NCI-H226 (cell line): ENCODE measurements around the gene HYCC2.

ENCODE experiments used
- DNase-seq: peaks from one replicate; pipeline ENCODE4 v3.0.0-alpha.2; 2015

HYCC2 gene

GRCh38 chr2:201071479-201072200 lies at the start of gene HYCC2, which contains the start of gene NDUFB3:
Gene HYCC2 (minus strand): TSS chr2:201071671. CDS start chr2:201024009, 47,662 bp downstream.
Gene NDUFB3 (plus strand): TSS chr2:201072001. CDS start chr2:201078883, 6,882 bp downstream.
- DNase-seq, result peak; percentile 63

- peak; percentile 36 for DNase-seq
These were observed 47.7 kb upstream of the HYCC2 start for GRCh38 chr2:201118961-201119854.

- DNase-seq, result peak; percentile 67
These were observed 46.9 kb upstream of the HYCC2 start for GRCh38 chr2:201118121-201118960.

GRCh38 chr2:201117735-201118094 lies 46.2 kb upstream of the HYCC2 start:
- DNase-seq, result peak; percentile 1

GRCh38 chr2:201116959-201117734 lies 45.7 kb upstream of the HYCC2 start:
- DNase-seq, result peak; percentile 73

GRCh38 chr2:201116115-201116958 lies 44.9 kb upstream of the HYCC2 start, which contains the start of gene CFLAR:
Gene CFLAR (plus strand): TSS chr2:201116164. CDS start chr2:201129866, 13,702 bp downstream.
- peak; percentile 76 for DNase-seq

GRCh38 chr2:201114846-201115245 lies 43.4 kb upstream of the HYCC2 start:
- no peak for DNase-seq

GRCh38 chr2:201114350-201114749 lies 42.9 kb upstream of the HYCC2 start:
- no peak for DNase-seq

GRCh38 chr2:201111096-201111495 lies 39.6 kb upstream of the HYCC2 start:
- DNase-seq, result no peak

- DNase-seq, result no peak
These were observed 39.1 kb upstream of the HYCC2 start for GRCh38 chr2:201110615-201111014.

- DNase-seq, result no peak
These were observed 37.7 kb upstream of the HYCC2 start for GRCh38 chr2:201109186-201109585.

- no peak for DNase-seq
These were observed 36.9 kb upstream of the HYCC2 start for GRCh38 chr2:201108341-201108740.

- no peak for DNase-seq
These were observed 36.2 kb upstream of the HYCC2 start for GRCh38 chr2:201107624-201108023.

- DNase-seq, result no peak
These were observed 34.3 kb upstream of the HYCC2 start for GRCh38 chr2:201105759-201106158.

GRCh38 chr2:201100497-201100896 lies 29.0 kb upstream of the HYCC2 start:
- DNase-seq, result no peak

GRCh38 chr2:201093573-201093972 lies 22.1 kb upstream of the HYCC2 start:
- DNase-seq, result no peak

- no peak for DNase-seq
These were observed 19.1 kb upstream of the HYCC2 start for GRCh38 chr2:201090574-201090973.

GRCh38 chr2:201084863-201085262 lies 13.4 kb upstream of the HYCC2 start:
- DNase-seq, result no peak

GRCh38 chr2:201074996-201075395 lies 3.5 kb upstream of the HYCC2 start:
- DNase-seq, result no peak

GRCh38 chr2:201073071-201073470 lies 1.6 kb upstream of the HYCC2 start:
- no peak for DNase-seq

- no peak for DNase-seq
These were observed 695 bp upstream of the HYCC2 start for GRCh38 chr2:201072201-201072530.
